HG03565 (cell line): ENCODE data around the gene RPGRIP1L.
"Not testable (repeated sequence)": the region's sequence is repeated elsewhere in the genome, so short reads cannot be mapped to it uniquely, and the experiment has no call there.

Experiments
- ATAC-seq: cut with Tn5 transposase; IDR thresholded peaks from one replicate; pipeline ENCODE4 v1.9.1; 2021; ENCODE audit warnings: mild to moderate bottlenecking, moderate library complexity; ENCODE audit not compliant: unreplicated experiment

RPGRIP1L gene

DNA sequence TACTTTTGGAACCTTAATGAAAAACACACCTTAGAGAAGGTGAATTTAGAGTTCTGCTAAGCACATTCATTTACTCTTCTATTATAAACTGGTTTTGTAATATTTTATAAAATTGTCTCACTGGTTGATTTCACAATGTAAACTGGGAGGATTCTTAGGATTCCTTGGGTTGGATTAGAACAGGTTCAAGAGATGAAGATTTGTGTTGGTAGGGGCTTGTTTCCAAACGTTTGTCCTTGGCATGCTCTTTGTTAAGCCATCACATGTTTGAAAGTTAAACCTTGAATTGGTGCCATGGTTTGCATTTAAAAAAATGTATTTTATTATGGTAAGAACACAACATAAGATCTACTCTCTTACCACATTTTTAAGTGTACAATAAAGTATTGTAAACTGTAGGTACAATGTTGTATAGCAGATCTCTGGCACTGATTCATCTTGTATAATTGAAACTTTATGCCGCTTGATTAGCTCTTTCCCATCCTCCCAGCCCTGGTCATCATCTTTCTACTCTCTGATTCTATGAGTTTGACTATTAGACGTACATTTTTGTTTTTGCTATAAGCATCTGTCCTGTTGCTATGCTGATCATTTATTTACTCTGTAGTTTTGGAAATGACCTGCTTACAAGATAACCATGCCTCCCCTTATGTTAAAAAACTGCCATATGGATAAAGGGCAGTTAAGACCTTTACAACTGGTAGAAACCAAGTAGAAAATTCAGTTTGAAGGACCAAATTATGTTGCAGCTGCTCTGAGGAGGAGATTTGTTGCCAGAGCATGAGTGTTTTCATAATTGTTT, 9.9 kb upstream of the RPGRIP1L start:
- no peak for ATAC-seq

GRCh38 chr16:53712065-53712464, 8.4 kb upstream of the RPGRIP1L start:
- ATAC-seq = no peak

- no peak for ATAC-seq
Measured at GRCh38 chr16:53711390-53711789, 7.7 kb upstream of the RPGRIP1L start.

DNA sequence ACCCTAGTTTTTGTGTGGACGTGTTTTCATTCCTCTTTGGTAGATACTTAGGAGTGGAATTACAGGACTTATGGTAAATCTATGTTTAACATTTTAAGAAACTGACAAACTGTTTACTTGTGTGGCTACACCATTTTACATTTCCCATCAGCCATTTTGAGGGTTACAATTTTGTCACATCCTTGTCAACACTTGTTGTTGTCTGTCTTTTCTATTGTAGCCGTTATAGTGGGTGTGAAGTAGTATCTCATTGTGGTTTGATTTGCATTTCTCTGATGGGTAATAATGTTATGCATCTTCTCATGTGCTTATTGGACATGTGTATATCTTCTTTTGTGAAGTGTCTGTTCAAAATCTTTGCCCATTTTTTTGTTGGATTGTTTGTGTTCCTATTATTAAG, 4.8 kb upstream of the RPGRIP1L start:
- no peak for ATAC-seq

DNA sequence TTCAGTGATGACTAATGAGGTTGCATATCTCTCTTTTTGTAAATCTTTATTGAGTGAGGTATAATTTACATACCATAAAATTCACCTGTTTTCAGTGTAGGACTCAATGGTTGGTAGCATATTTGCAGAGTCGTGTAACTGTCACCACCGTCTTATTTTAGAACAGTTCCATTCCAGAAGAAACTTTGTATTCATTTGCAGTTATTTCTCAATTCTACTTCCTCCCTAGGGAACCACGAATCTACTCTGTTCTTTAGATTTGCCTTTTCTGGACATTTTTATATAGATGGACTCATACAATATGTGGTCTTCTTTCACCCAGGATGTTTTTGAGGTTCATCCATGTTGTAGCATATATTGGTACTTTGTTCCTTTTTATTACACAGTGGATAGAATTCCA, 4.0 kb upstream of the RPGRIP1L start:
- ATAC-seq = no peak

GRCh38 chr16:53704445-53704813, 770 bp upstream of the RPGRIP1L start:
- no peak for ATAC-seq

- ATAC-seq = not testable (repeated sequence)
Measured at GRCh38 chr16:53698271-53698670, 5.4 kb downstream of the RPGRIP1L start.

GRCh38 chr16:53695070-53695469, 8.6 kb downstream of the RPGRIP1L start:
- ATAC-seq = no peak

GRCh38 chr16:53693320-53693719, 10.3 kb downstream of the RPGRIP1L start:
- no peak for ATAC-seq

DNA sequence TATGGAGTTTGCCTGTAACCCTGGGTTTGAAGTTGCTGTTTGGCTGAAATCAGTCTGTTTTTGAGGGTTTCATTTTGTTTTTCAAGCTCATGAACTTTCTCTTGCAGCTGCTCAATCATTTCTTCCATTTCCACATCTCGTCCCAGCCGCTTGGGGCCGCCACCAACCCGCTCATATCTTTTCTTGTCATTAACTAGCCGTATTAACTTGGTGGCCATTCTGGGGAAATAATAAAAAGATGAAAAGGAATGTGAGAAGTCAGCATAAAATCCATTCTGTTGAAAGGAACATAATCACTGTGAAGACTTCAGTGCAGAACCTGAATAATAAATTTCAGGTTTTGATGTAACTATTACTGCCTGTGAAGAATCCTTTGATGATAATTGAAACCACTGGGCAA, 11.5 kb downstream of the RPGRIP1L start:
- no peak for ATAC-seq

GRCh38 chr16:53690771-53691170, 12.9 kb downstream of the RPGRIP1L start:
- ATAC-seq = no peak

- ATAC-seq = no peak
Measured at GRCh38 chr16:53689636-53690035, 14.0 kb downstream of the RPGRIP1L start.

- no peak for ATAC-seq
Measured at GRCh38 chr16:53686710-53687109, 16.9 kb downstream of the RPGRIP1L start.

- not testable (repeated sequence) for ATAC-seq
Measured at GRCh38 chr16:53685334-53685733, 18.3 kb downstream of the RPGRIP1L start.

DNA sequence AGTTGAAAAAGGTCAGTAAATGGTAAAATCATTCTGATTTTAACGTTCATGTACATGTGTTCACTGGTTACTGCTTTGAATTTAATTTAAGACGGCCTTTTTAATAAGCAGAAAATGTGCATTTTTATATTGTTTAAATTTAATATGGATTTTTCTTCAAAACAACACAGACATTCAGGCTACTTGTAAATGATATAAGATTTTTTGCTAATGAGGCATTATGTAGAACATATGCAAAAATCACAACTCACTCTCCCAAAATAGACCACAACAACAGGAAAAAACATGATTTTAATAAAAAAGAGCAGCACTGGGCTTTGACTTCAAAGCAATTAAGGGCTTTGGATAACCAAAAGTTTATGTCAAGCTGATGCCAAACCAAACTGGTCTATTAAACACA, 22.3 kb downstream of the RPGRIP1L start:
- no peak for ATAC-seq

GRCh38 chr16:53680756-53681155, 22.9 kb downstream of the RPGRIP1L start:
- ATAC-seq = no peak

DNA sequence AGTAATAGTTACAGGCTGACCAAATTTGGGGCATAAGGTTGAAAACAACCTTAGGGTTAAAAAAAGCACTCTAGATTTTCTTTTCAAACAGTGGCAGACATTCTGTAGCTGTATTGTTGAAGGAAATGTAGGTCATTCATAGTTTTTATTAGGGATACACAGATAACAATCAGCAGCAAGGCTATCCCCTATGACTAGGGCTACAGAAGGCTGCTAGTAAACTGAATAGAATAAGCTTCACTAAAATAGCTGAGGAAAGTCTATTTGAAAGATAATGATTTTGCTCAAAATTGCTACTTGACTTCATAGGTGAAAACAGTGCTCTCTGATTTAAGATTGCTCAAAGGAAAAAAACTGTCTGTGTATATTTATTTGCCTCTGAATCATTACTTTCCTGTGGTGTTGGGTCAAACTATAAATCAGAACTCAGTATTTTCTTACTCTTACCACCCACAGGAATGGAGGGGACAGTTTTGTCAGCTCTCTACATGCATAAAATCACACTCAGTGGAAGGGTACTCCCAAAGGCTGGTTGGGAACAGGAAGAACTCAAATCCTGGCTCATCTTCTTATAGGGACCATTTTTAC, 24.8 kb downstream of the RPGRIP1L start:
- no peak for ATAC-seq

- no peak for ATAC-seq
Measured at GRCh38 chr16:53678155-53678554, 25.5 kb downstream of the RPGRIP1L start.

- no peak for ATAC-seq
Measured at GRCh38 chr16:53673189-53673588, 30.5 kb downstream of the RPGRIP1L start.

GRCh38 chr16:53672461-53672860, 31.2 kb downstream of the RPGRIP1L start:
- no peak for ATAC-seq

DNA sequence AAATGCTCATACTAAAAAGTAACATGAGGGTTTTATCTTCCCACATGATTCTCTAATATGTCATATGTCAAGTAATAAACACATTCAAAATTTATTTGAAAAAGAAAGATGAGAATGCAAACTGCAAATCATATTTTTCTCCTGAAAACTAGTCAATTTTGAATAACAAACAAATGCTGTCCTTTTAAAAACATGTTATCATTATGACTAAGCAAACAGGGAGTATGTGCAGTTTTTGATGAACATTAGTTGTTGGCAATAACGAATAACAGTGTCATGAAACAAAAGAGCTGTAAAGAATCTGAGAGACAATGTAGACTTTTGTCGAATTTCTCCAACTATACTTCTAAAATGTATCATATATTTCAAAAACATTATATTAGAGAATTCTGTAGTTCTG, 34.8 kb downstream of the RPGRIP1L start:
- ATAC-seq = no peak

DNA sequence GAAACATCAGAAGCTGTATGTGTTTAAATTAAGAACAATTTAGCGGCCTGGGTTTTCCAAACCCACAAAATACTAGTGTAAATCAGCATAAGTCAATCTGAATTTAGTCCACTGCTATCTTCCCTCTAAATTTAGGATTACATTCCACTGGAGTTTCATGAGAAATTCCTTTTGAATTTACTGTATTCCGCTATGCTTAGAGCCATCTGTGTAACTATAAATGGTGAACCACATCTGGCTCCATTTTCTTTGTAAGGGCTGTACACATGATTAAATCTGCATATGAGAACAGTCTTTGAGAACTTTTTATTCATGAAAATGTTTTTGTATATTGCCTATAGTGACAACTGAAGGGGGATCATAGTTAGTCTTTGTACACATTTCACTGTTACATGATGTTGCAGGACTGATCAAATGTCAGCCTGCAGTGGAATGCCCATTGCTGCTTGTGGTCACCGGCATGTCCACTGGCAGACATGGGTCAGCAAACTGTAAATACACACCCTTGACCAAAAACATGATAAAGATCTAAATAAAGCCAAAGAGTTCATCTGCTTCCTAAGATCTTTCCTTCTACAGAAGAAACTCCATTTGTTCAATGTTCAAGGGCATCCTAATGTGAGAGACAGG, 36.8 kb downstream of the RPGRIP1L start:
- ATAC-seq = no peak
